ENCODE data around the gene DDTL.
A peak's percentile ranks its signal among the peaks of the same experiment; 100 is the strongest.
"Not testable (repeated sequence)": the region's sequence is repeated elsewhere in the genome, so short reads cannot be mapped to it uniquely, and the experiment has no call there.

The DDTL gene

DNA sequence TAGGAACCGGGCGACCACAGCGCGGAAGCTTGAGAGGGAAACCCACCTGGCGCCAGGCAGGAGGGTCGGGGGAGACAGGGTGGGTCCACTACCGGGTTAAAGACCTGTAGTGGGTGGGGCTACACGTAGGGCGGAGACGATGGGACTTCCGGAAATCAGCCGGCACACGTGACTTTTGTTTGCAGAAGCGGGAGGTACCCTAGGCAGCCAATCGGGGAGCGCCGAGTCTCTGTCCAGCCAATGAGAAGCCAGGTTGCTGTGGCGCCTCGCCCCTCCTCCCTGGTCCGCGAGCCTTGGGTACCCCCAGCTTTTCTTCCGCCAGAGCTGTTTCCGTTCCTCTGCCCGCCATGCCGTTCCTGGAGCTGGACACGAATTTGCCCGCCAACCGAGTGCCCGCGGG lies at the start of gene DDTL:
Gene DDTL (plus strand): TSS at position 321 of the 400 bp plus-strand sequence. CDS start 27 bp downstream, at position 348.
- DNase-seq (ENCODE audit: low read depth in 2 of 3, low spot score in 2 of 3), result not testable (repeated sequence)

DNA sequence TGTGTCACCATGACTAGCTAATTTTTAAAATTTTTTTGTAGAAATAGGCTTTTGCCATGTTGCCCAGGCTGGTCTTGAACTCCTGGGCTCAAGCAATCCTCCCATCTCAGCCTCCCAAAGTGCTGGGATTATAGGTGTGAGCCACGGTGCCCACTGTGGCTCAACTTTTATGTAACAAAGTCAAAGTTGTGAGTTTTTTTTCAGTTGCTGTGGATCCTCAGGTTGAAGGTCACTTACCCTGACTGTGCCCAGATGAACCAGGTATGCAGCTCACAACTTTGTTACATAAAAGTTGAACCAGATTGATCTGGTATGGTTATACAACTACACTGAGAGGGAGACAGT lies 46.4 kb upstream of the DDTL start:
- not testable (repeated sequence) for DNase-seq (ENCODE audit: low read depth in 2 of 3, low spot score in 2 of 3)

DNA sequence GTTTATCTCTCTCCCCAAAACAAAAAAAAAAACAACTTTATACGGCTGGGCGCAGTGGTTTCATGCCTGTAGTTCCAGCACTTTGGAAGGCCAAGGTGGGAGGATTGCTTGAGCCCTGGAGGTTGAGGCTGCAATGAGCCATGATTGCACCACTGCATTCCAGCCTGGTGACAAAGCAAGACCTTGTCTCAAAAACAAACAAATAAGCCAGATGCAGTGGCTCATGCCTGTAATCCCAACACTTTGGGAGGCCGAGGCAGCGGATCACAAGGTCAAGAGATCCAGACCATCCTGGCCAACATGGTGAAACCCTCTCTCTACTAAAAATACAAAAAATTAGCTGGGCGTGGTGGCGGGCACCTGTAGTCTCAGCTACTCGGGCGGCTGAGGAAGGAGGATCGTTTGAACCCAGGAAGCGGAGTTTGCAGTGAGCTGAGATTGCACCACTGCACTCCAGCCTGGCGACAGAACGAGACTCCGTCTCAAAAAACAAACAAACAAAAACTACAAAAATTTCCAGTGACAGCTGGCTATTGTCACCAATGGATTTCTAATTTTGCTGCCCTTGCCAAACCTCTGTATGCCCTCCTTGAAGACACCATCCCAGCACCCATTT lies 45.0 kb upstream of the DDTL start:
- not testable (repeated sequence) for DNase-seq (ENCODE audit: low read depth in 2 of 3, low spot score in 2 of 3)

DNA sequence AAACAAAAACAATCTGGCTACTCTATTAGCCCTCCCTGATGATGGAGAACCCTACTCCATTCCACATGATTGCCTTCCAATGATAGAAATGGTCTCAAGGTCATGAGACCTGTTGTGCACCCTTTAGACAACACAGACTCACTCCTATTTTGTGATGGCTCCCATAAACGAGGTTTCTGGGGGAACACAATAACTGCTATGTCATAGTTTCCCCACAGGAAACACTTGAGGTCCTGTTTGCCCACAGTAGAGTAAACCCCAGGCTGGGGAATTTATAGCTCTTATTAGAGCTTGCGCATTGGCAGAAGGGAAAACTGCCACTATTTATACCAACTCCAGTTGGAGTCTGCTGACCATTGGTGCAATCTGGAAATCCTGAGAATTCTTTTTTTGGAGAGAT lies 43.8 kb upstream of the DDTL start:
- DNase-seq (ENCODE audit: low read depth in 2 of 3, low spot score in 2 of 3), result no peak

DNA sequence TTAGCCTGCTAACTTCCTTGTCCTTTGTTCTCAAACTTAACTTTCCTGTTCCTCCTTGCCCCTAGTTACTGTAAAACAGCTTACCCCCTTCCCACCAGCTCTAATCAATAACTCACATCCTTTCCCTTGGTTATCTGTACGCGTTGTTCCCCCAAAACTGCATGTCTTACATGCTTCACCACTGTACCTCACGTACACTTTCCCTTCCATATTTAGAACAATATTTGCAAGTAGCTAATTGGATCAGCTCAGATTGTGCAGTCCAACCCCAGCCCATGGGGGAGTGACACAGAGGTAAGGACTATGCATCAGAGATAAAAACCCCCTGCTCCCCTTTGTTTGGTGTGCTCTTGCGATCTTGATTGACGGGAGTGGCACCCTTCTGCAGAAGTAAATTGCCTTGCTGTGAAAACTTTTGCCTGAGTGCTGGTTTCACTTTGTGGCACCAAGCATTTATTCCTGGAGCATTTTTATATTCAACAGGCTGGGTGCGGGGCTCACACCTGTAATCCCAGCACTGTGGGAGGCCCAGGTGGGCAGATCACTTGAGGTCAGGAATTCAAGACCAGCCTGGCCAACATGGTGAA lies 41.6 kb upstream of the DDTL start:
- no peak for DNase-seq (ENCODE audit: low read depth in 2 of 3, low spot score in 2 of 3)

DNA sequence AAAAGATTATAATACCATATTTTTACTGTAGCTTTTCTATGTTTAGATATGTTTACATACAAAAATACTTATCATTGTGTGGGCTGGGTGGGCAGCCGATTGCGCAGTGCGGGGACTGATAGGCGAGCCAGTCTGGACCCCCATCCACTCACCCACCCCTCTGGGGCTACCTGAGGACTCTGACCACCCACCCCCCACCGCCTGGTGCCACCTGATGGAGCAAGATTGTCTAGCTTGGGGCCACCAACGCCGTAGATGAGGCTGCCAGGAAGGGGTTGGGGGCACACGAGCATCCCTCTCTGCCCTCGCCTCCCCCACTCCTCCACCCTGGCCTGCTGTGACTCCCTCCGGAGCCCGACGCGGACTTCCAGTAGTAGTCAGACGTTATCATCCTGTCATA lies 40.1 kb upstream of the DDTL start:
- no peak for DNase-seq (ENCODE audit: low read depth in 2 of 3, low spot score in 2 of 3)

DNA sequence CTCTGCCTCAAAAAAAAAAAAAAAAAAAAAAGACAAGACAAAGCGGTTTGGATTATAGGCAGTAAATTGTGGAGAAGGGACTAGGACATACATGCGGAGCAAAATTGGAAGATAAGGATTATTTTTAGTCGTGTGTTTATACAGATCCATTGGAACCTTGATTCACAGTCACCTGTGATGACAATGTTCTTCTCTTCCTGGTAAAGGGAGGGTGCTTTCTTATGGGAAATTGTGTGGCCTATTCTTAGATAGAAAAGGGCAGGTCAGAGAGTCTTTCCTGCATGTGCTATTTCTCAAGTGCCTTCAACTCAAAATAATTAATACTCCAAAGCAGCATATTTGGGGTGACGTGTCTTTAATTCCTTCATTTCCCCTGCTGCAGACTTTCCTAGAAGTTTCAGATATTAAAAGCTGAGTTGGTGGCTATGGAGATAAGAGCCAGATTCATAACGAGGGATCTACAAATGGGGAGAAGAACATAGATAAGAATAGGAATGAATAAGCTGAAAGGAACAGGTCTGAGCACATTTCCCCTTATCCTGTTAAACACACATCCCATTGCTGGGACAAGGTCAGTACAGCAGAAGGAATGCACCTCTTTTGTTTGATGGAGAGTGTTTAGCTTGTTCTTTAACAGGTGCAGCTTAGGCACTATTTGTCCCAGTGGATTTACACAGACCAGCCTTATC lies 28.2 kb upstream of the DDTL start:
- DNase-seq (ENCODE audit: low read depth in 2 of 3, low spot score in 2 of 3), result no peak

DNA sequence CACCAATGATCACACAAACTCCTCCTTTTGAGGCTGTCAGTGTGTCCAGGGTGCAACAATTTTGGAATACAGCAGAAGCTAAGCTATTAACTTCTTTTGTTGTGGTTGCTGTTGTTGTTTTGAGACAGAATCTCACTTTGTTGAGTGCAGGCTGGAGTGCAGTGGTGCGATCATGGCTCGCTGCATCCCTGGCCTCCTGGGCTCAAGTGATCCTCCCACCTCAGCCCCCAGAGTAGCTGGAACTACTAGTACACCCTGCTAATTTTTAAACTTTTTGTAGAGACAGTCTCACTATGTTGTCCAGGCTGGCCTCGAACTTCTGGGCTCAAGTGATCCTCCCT lies 27.7 kb upstream of the DDTL start:
- DNase-seq (ENCODE audit: low read depth in 2 of 3, low spot score in 2 of 3), result no peak

DNA sequence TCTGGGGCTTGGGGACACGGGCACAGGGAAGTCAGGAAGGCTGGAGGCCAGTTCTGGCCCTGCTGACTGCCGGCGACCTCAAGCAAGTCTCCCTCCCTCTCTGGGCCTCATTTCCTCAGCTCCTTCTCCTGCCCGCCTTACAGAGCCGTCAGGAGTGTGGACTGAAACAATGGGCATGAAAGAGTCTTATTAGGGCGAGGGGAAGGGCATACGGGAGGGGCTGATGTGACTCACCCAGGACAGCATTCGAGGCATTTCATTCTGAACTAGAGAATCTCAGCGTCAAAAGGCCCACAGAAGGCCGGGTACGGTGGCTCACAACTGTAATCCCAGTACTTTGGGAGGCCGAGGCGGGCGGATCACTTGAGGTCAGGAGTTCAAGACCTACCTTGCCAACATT lies 26.5 kb upstream of the DDTL start:
- DNase-seq (ENCODE audit: low read depth in 2 of 3, low spot score in 2 of 3), result not testable (repeated sequence)

DNA sequence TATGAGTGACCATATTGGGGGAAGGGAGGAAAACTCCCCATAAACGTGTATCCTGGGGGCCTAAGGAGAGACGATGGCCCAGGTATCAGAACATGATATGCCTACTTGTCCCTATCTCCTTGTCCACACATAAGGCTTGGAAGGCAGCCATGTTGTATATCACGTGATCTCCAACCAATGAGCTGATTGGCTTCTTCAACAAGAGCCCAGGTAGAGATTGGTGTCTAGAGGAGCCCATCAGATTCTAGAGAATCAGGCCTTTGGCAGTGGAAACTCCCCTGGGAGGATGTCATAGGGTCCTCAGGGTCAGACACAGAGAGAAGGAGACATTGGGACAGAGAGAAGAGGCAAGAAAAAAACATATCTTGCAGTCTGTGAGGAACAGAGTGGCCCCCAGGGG lies 19.3 kb upstream of the DDTL start:
- DNase-seq (ENCODE audit: low read depth in 2 of 3, low spot score in 2 of 3), result not testable (repeated sequence)

DNA sequence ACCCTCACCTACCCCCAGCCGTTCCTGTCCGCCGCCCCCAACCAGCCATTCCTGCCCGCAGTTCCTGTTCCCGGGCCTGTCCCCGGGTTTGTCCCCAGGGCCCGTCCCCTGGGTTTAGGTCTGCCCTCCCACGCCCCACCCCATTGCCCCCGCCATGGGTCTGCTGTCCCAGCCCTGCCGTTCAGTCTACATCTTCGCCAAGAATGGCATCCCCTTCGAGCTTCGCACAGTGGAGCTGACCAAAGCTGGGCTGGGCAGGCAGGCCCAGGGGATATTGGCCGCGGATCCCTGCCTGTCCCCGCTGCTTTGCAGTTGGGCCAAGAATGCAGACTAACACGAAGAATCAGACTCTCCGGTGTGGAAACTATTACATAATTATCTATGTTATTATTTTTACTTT lies 16.9 kb upstream of the DDTL start:
- DNase-seq (ENCODE audit: low read depth in 2 of 3, low spot score in 2 of 3), result not testable (repeated sequence)

DNA sequence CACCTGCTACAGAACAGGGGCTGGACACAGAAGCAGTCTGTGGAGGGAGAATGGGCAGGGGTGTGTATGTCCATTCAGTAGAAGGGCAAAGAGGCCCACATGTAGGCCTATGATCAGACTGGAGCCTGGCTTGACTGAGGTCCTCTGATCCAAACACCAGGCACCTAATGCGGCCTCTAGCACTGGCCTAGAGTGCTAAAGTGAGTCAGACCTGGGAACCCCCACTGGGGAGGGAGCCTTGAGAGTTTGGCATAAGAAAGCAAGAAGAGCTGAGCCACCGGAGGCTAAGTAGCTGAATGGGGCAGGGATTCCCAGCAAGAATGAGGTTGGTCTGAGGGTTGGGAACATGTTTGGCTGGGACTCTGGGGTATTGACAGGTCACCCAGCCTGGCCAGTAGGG lies 15.3 kb upstream of the DDTL start:
- not testable (repeated sequence) for DNase-seq (ENCODE audit: low read depth in 2 of 3, low spot score in 2 of 3)

DNA sequence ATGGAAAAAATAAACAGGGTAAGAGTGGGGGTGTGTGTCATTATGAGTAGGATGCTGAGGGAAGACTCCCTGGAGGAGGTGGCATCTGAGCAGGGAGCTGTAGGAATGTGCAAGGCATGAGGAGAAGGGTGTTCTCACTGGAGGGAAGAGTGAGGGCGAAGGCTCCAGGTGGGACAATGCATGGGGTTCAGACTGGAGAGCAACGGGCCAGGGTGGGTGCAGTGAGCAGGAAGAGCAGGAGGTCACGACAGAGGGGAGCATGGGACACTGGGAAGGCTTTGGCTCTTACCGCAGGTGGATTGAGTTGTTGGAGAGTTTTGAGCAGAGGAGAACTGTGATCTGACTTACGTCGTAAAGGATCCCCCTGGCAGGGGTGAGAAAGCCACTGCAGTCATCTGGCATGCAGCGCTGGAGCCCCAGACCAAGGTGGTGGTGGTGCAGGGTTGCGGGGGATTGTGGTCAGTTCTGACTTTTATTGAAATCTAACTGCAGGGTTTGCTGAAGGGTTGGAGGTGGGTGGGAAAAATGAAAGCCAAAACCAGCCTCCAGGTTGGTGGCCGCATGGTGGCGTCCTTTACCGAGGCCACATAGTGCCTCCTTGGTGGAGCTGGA lies 13.8 kb upstream of the DDTL start:
- DNase-seq (ENCODE audit: low read depth in 2 of 3, low spot score in 2 of 3), result not testable (repeated sequence)

DNA sequence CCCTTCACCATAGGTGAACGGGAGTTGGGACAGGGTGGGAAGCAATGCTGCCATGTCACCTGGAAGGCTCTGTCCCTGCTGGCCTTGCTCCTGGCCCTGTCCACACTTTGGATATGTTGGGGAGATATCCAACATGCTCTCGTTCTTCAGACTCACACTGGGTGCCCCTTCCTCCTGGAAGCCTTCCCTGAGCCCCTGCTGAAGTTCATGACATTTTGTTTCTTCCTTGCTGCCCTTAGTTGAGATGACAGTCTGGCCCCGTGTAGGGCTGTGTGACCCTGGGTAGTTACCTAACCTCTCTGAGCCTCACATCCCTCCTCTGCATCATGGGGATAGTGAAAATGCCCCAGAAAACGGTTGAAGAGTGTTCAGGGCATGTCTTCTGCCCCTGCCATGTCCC lies 13.2 kb upstream of the DDTL start:
- not testable (repeated sequence) for DNase-seq (ENCODE audit: low read depth in 2 of 3, low spot score in 2 of 3)

DNA sequence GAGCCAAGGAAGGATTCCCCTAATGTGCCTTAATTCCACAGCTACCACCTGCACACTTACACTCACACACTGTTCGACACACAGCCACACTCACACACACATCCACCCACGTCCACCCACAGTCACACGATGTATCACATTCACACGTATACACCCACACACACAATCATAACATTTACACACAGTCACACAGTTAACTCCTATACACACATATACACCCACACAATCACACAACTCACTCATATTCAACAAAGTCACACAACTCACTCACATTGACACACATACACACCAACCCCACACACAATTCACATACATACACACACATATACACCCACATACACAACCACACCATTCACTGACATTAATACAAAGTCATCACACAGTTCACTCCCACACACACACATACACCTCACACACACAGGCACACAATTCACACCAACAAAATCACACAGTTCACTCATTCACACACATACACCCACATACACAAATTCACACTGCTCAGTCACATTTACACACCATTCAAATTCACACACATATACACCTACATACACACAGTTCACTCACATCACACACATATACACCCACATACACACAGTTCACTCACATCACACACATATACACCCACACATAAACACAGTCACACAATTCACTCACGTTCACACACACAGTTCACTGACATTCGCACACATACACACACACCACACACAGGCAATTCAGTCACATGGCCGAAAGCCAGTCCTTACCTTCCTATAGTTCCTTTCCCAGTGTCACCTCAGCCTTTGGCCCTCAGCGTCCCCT lies 12.3 kb upstream of the DDTL start:
- not testable (repeated sequence) for DNase-seq (ENCODE audit: low read depth in 2 of 3, low spot score in 2 of 3)

DNA sequence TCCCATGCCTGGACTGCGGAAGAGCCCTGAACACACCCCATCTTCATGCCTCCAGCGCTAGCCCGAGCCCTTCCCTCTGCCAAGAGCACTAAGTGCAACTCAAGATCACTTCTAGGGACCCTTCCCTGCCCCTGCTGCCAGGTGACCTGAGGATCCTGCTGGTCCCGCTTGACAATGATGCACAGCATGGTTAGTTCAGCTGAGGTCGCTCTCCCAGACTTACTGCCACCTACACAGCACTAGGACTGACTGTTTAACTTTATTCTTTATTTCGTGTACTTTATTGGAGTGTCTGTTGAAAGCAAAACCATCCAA lies 11.7 kb upstream of the DDTL start:
- DNase-seq (ENCODE audit: low read depth in 2 of 3, low spot score in 2 of 3), result not testable (repeated sequence)

DNA sequence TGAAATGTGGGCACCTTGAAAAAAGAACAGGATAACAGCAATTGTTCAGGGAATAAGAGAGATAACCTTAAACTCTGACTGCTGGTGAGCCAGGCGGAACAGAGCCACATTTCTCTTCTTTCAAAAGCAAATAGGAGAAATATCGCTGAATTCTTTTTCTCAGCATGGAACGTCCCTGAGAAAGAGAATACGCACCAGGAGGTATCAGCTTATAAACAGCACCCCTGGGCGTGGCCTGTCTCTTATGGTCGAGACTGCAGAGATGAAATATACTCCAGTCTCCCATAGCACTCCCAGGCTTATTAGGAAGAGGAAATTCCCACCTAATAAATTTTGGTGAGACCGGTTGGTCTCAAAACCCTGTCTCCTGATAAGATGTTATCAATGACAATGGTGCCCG lies 10.8 kb upstream of the DDTL start:
- DNase-seq (ENCODE audit: low read depth in 2 of 3, low spot score in 2 of 3), result not testable (repeated sequence)

DNA sequence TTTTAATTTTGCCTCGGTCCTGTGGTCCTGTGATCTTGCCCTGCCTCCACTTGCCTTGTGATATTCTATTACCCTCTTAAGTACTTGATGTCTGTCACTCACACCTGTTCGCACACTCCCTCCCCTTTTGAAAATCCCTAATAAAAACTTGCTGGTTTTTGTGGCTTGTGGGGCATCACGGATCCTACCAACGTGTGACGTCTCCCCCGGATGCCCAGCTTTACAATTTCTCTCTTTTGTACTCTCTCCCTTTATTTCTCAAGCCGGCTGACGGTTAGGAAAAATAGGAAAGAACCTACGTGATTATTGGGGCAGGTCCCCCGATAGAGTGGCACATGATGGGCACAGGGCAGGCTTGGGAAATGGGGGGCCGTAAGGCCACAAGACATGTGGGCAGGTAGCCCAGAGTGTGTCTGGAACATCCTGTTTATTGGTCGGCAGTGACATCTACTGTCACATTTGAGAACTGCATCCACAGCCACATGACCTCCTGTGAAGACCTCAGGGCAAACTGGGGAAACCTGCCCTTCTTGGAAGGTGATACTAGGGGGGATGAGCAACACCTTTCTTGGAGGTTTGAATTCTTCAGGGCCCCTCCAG lies 10.3 kb upstream of the DDTL start:
- peak in 2 of 3 experiments; percentile 44 to 81 for DNase-seq (ENCODE audit: low read depth in 2 of 3, low spot score in 2 of 3)

DNA sequence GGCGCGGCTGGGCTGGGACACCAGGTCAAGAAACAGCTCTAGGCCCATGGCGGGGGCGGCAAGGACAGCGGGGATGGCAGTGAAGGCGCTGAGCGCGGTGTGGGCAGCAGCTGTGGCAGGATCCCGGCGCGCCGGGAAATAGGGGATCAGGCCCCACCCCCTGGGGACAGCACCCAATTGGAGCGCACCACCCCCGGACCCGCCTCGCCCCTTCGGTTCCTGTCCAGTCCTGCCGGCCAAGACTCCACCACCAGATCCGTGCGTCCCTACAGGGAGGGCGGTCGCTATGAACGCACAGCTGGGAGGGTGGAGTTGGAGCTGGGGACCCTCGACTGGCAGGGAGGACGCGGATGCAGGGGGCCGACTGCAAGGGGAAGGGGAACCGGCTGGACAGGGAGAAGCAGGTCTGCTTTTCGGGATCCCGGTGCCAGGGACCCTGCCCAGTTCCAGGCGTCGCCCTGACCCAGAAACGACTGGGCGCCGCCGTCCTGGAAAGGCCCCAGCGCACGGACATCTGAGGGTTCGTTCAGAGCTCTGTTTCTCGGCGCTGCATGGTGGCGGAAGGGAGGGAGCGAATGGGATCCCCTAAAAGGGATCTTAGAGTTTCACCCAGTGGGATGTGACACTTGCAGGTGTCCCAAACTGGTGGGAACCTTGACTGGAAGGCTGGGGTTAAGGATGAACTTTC lies 5.5 kb upstream of the DDTL start, which contains the start of gene GSTT2B:
Gene GSTT2B (minus strand): TSS at position 112 of the 688 bp plus-strand sequence. CDS start 64 bp downstream, at position 48.
- not testable (repeated sequence) for DNase-seq (ENCODE audit: low read depth in 2 of 3, low spot score in 2 of 3)

DNA sequence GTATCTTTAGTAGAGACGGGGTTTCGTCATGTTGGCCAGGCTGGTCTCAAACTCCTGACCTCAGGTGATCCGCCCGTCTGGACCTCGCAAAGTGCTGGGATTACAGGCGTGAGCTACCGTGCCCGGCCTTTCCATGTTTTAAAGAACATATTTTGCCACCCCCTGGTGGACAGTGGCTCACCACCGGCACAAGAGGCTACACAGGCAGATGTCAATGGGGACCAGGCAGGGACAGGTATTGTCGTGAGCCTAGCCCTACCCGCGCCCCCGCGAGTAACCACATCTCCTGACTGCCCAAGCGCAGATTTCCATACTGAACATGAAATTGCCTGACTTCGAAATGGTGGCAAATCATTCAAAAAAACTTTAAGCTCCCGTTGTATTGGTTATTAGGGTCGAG lies 594 bp upstream of the DDTL start:
- DNase-seq (ENCODE audit: low read depth in 2 of 3, low spot score in 2 of 3), result not testable (repeated sequence)

Data from activated CD8-positive, alpha-beta memory T cell treated with anti-CD3 and anti-CD28 coated beads for 48 hours (primary cell).